ENCODE results near the gene C11orf91. TPM values are rescaled to one million over a fixed set of nuclear protein-coding genes. Genes with fewer than 3 reads are reported as not detected.
A peak's percentile ranks its signal among the peaks of the same experiment; 100 is the strongest.
"Not testable (repeated sequence)": the region's sequence is repeated elsewhere in the genome, so short reads cannot be mapped to it uniquely, and the experiment has no call there.

Gene C11orf91
- total RNA-seq, 1 experiment from 2014 or later: not detected

DNA sequence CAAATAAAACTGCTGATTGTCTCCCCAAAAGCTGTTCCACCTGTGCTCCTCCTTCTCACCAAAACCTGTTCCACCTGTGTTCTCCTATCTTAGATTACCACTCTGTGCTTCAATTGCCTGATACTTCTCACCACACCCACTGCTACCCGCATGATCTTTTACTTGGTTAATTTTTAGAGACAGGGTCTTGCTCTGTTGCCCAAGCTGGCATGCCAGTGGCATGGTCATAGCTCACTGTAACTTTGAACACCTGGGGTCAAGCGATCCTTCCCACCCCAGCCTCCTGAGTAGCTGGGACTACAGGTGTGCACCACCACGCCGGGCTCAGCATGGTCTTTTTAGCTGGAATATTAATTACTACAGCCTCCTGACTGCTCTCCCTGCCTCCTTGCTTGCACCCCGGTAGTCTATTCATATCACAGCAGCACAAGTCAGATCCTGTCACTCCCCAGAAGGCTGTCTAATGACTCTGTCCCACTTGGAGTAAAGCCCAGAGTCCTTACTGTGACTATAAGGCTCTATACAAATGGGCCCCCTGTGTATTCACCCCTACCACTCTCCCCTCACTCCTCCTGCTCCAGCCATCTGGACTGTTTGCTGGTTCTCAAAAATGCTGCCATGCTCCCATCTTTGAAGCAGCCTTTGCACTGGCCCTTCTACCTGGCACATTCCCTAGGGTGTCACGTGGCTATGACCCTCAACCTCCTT, 3.5 kb downstream of the C11orf91 start:
- no peak for DNase-seq (ENCODE audit: low read depth)

DNA sequence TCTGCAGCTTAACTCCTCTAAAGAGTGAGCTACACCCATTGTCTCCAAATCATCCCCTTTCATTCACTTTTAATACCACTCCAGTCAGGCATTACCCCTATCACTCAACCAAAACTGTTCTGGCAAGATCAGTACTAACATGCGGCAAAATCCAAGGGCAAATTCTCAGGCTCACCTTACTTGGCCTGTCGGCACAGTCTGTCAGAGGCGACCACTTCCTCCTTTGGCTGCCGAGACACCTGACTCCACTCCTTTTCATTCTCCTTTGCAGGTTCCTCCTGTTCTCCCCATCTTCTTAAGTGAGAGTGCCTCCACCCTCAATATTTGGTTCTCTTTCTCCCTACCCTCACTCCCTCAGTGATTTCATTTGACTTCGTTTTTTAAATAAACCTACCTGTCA, 4.2 kb downstream of the C11orf91 start:
- DNase-seq (ENCODE audit: low read depth): no peak

- DNase-seq (ENCODE audit: low read depth): no peak
These were observed 5.5 kb downstream of the C11orf91 start for GRCh38 chr11:33695051-33695566.

DNA sequence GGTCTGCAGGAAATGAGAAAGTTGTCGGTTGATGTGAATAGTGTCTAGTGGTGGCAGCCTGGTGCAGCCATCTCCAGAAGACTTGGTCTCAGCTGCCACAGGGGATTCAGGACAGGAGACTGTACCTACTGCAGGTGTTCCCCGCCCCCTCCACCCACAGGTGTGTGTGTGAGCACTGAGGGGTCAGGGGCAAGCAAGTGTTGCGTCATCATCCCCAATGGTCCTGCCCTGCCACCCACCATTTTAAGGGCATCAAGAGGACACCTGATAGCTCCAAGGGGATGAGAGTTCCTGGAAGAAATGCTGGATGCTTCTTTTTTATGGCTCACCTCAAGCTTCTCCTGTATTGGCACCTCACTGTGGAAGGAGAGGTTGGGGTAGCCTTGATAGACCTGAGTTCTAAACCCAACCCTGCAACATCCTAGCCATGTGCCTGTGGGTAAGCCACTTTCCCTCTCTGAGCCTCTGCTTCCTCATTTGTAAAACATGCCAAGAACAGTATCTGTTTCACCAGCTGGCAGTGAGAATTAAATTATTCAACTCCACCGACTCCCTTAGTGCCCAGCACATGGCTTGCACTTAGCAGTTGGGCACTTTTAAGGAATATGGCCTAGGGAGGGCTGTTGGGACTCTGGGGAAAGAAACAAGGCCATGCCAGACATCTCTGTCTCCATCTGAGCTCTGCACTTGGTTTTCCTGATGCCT, 6.1 kb downstream of the C11orf91 start:
- no peak for DNase-seq (ENCODE audit: low read depth)

DNA sequence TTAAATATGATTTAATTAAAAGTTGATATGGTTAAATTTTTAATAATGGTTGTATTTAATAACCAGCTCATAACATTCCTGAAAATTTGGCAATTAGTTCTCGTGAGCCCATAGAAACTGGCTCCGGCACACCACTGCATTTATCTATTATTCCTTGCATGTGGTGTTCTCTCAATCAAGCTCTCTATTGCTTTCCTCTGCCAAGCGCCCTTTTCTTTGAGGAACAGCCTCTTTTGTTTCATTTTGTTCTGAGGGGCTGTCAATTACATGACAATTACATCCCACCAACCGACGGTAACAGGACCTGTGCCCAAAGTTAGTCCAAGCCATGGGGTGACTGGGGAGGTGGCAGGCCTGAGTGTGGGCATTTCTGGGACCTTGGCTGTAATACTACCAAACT, 8.1 kb downstream of the C11orf91 start:
- no peak for DNase-seq (ENCODE audit: low read depth)

GRCh38 chr11:33692013-33692504, 8.6 kb downstream of the C11orf91 start:
- peak; percentile 99 for DNase-seq (ENCODE audit: low read depth)

GRCh38 chr11:33691066-33691864, 9.4 kb downstream of the C11orf91 start:
- DNase-seq (ENCODE audit: low read depth): peak; percentile 86

GRCh38 chr11:33690290-33691065, 10.1 kb downstream of the C11orf91 start:
- DNase-seq (ENCODE audit: low read depth): peak; percentile 99

- DNase-seq (ENCODE audit: low read depth): no peak
These were observed 11.1 kb downstream of the C11orf91 start for GRCh38 chr11:33689501-33689900.

GRCh38 chr11:33689085-33689484, 11.5 kb downstream of the C11orf91 start:
- DNase-seq (ENCODE audit: low read depth): peak; percentile 75

DNA sequence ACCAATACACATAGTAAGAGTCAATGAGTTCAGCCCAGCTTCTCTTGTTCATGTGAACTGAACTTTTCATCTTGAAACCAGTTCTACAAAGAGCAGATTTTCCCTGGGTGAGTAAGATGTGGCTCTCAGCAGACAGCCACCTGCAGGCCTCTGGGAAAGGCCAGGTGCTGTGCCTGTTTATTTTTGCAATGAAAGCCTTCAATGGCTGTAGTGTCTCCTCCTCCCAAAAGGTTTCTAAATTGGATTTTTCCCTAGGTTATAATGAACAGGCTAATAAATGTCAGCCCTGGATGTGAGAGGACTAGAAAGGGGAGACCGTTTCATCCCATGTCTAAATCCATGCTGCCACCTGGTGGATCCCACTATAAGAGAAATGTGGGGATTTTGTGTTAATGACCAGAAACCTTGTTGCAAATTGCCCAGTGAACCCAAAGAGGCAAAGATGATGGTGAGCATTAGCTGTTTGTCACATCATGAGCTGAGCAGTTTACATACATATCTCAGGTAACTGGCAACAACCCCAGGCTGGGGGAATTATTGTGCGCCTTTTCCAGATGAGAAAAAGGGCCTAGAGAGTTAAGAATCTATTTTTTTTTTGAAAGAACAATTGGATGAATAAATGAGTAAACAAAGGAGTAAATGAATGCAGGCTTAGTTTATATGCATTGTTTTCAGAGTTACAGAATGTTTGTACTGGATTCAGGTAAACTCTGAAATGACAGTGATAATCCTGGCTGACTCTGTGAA, 12.7 kb downstream of the C11orf91 start:
- peak; percentile 81 for DNase-seq (ENCODE audit: low read depth)

GRCh38 chr11:33685082-33685481, 15.5 kb downstream of the C11orf91 start:
- no peak for DNase-seq (ENCODE audit: low read depth)

DNA sequence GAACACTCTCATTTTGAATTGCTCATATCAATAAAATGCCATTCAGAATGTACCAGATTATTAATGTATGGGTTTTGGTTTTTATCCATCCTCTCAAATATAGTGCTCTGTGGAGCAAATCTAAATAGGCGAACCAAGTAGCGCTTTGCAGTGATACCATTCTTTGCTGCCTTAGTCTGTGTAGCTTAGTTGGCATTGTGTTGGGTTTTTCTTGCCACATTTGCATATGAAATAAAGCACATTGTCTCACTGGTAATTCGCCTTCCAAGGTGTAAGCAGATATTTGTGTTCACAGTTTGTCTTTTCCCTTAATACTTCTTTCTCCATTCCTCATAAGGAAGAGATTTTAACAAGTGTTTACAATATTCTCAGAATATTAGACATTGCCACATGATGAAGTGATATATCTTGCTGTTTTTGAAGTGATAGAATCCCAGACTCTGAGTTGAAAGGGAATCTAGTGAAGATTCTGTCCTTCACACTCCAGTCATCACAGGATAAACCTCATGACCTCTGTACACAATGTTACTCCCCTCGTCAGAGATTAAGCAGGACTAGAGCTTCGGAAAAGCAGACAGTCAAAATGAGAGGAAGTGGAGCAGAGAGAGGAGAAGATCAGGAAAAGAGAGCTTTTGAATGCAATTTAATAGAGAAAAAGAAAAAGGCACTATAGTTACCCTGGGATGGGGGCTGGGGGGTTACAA, 16.5 kb downstream of the C11orf91 start:
- DNase-seq (ENCODE audit: low read depth): no peak

GRCh38 chr11:33682446-33682845, 18.2 kb downstream of the C11orf91 start:
- peak; percentile 45 for DNase-seq (ENCODE audit: low read depth)

DNA sequence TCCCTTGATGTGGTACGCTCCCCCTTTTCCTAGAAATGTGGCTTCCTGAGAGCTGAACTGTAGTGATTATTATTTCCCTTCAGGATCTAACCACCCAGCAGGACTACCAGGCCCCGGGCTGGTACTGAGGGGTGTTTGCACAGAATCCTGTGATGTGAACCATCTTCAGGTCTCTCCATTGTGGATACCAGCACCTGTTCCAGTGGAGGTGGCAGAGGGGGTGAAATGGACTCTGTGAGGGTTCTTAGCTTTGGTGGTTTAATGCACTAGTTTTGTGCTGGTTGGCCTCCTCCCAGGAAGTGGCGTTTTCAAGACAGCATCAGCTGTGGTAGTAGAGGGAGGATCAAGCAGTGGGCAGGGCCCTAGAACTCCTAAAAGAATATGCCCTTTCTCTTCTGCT, 18.6 kb downstream of the C11orf91 start:
- DNase-seq (ENCODE audit: low read depth): no peak

DNA sequence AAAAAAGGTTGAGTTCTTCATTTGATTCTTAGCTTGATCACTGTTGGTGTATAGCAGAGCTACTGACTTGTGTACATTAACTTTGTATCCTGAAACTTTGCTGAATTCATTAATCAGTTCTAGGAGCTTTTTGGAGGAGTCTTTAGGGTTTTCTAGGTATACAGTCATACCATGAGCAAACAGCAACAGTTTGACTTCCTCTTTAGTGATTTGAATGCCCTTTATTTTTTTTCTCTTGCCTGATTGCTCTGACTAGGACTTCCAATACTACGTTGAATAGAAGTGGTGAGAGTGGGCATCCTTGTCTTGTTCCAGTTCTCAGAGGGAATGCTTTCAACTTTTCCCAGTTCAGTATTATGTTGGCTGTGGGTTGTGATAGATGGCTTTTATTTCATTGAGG, 22.0 kb downstream of the C11orf91 start:
- not testable (repeated sequence) for DNase-seq (ENCODE audit: low read depth)

- peak; percentile 70 for DNase-seq (ENCODE audit: low read depth)
These were observed 26.4 kb downstream of the C11orf91 start for GRCh38 chr11:33674035-33674814.

- no peak for DNase-seq (ENCODE audit: low read depth)
These were observed 28.4 kb downstream of the C11orf91 start for GRCh38 chr11:33672273-33672672.
